ENCODE results near the gene DNMBP.

DNMBP gene

DNA sequence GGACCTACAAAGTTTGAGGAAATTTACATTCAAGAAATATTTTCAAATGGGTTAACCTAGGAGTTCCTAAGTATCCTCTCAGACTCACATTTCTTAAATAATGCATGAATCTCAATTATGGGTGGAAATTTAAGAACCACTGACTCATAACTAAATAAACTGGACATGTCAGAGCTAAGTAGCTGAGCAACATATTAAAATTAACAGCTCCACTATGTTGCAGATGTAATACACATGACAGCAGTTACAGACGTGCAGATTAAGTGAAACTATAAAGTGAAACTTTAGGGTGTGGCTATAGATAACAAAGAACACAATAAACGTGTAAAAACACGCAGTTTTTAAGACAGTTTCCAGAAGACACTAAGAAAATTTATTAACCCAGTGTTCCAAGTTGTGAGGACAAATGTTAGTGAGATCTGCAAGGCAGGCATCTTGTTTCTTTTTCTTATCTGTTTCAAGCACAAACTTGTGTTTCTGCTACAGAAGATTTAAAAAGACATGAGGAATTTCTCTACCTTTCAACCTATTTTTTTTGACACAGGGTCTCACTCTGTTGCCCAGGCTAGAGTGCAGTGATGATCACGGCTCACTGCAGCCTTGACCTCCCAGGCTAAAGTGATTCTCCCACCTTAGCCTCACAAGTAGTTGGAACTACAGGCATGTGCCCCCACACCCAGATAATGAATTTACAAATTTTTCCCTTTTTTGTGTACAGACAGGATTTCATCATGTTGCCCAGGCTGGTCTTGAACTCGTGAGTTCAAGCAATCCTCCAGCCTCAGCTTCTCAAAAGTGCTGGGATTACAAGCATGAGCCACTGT, 25.3 kb downstream of the DNMBP start:
- WGBS (ENCODE audit: insufficient coverage, insufficient read length), result no CpG with 5 or more reads among the region's 5 CpGs
- Histone ChIP-seq H3K27me3 (ENCODE audit: control insufficient read depth, insufficient read depth, low read length) (no peaks in the 10 kb centered on the region), H3K4me3 (ENCODE audit: low read length) (no peak overlapping the region), H3K36me3 (ENCODE audit: control insufficient read depth, insufficient read depth, low read length) (no peaks in the 10 kb centered on the region), H3K4me1 (ENCODE audit: control insufficient read depth, insufficient read depth, low read length) (no peaks in the 10 kb centered on the region), H3K9me3 (ENCODE audit: control insufficient read depth, insufficient read depth, low read length) (no peaks in the 10 kb centered on the region), H3K27ac (ENCODE audit: low read length) (no peak overlapping the region)
- no peak for DNase-seq (ENCODE audit: low read depth, low spot score)

DNA sequence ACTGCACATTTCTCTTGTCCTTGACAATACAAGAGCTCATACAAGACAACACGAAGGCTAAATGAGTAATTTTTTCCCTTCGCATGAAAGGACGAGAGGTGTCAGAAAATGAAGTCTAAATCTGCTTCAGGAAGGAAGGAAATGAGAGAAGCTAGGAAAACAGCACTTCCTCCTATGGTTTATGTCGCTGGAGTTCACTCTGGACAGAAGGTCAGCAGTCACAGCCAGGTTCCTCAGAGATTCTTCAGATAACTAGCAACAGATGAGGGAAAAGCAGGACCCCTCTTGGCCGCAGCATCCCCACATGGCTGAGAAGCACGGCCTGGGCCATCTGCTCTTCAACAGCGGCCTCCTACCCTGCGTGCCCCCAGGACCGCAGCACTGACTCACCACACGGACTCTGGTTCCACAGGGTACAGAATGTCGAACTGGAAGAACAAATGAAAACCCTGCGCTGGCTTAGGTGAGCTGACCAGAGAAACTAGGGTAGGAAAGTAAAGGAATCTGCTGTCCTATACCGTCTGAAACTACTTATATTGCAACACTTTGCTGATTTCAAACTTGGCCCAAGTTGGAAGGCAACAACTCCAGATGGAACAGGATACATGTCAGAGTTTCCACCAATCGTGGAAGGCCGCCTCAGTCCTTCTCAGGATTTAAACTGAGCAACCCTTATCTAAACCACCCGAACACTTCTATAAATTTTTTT, 26.3 kb downstream of the DNMBP start:
- H3K4me1 ChIP-seq (ENCODE audit: control insufficient read depth, insufficient read depth, low read length), result no peaks in the 10 kb centered on the region
- no peaks in the 10 kb centered on the region for H3K36me3 ChIP-seq (ENCODE audit: control insufficient read depth, insufficient read depth, low read length)
- no peaks in the 10 kb centered on the region for H3K9me3 ChIP-seq (ENCODE audit: control insufficient read depth, insufficient read depth, low read length)
- H3K27ac ChIP-seq (ENCODE audit: low read length), result no peak overlapping the region
- WGBS (ENCODE audit: insufficient coverage, insufficient read length), result no CpG with 5 or more reads among the region's 16 CpGs
- H3K27me3 ChIP-seq (ENCODE audit: control insufficient read depth, insufficient read depth, low read length), result no peaks in the 10 kb centered on the region
- no peak for DNase-seq (ENCODE audit: low read depth, low spot score)
- H3K4me3 ChIP-seq (ENCODE audit: low read length), result no peak overlapping the region

DNA sequence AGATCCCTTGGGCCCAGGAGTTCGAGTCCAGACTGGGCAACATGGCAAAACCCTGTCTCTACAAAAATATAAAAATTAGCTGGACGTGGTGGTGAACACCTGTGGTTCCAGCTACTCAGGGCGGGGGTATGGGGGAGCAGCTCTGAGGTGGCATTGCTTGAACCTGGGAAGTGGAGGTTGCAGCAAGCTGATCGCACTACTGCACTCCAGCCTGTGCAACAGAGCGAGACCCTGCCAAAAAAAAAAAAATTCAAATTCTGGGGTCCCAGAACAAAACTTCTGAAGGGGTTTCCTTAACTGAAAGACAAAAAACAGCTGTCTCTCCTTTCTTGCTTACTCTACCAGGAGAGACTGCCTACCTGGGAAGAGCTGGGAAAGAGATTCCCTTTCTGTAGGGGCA, 27.0 kb downstream of the DNMBP start:
- Histone ChIP-seq H3K27ac (ENCODE audit: low read length) (no peak overlapping the region), H3K4me1 (ENCODE audit: control insufficient read depth, insufficient read depth, low read length) (no peaks in the 10 kb centered on the region), H3K4me3 (ENCODE audit: low read length) (no peak overlapping the region), H3K36me3 (ENCODE audit: control insufficient read depth, insufficient read depth, low read length) (no peaks in the 10 kb centered on the region), H3K27me3 (ENCODE audit: control insufficient read depth, insufficient read depth, low read length) (no peaks in the 10 kb centered on the region), H3K9me3 (ENCODE audit: control insufficient read depth, insufficient read depth, low read length) (no peaks in the 10 kb centered on the region)
- DNase-seq (ENCODE audit: low read depth, low spot score), result no peak
- WGBS (ENCODE audit: insufficient coverage, insufficient read length), result no CpG with 5 or more reads among the region's 5 CpGs

DNA sequence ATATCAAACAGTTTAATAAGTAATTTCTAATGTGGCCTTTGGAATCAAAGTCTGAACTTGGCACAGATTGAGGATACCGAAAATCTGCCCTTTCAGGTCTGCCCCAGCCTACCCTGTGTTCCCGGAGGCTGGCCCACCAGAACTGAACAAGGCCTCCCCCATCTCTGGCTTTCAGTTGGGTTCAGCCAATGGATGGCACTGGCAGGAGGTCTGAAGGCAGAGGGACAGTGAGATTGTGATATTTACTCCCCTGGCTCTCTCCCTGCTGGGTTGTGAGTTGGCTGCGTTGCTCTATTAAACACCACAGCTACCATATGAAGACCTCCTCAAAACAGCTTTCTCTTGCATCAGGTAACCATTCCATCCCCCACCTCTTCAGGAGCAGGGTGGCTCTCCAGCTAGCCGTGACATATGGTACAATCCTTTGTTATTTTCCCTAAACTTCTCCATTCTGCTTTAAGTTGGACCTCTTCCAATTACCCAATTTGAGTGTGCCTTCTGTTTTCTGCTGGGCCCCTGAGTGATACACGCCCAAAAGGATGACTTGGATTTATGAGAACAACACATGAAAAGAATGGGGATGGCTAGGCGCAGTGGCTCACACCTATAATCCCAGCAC, 28.1 kb downstream of the DNMBP start:
- no CpG with 5 or more reads among the region's 6 CpGs for WGBS (ENCODE audit: insufficient coverage, insufficient read length)
- Histone ChIP-seq H3K9me3 (ENCODE audit: control insufficient read depth, insufficient read depth, low read length) (no peaks in the 10 kb centered on the region), H3K4me3 (ENCODE audit: low read length) (no peak overlapping the region), H3K27ac (ENCODE audit: low read length) (no peak overlapping the region), H3K4me1 (ENCODE audit: control insufficient read depth, insufficient read depth, low read length) (no peaks in the 10 kb centered on the region), H3K36me3 (ENCODE audit: control insufficient read depth, insufficient read depth, low read length) (no peaks in the 10 kb centered on the region), H3K27me3 (ENCODE audit: control insufficient read depth, insufficient read depth, low read length) (no peaks in the 10 kb centered on the region)
- DNase-seq (ENCODE audit: low read depth, low spot score), result no peak

DNA sequence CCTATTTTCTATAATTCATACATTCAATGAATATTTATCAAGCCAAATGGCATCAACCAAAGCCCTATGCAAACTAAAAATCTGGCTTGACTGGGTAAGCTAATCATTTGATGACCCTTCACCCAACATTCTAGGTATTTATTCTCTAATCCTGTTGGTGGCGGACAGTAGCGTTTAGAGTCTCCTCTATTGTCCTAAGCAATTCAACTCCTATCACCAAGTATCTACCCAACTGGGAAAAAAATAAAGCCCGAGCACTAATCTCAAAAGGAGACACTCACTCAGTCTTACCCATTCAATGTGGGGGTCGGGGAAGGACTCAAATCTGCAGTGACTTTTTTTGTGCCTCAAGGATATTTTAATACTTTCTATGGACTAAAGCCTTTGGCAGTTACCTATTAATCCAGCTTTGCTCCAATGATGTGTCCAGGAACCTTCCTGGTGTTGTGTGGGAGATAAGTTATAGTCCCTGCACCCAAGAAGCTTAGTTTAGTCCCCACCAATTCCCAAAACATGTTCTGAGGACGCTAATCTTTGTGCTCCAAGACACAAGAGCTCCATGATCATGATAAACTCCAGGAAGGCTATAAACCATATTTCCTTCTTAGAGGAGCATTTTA, 30.6 kb downstream of the DNMBP start:
- WGBS (ENCODE audit: insufficient coverage, insufficient read length), result no CpG with 5 or more reads among the region's 5 CpGs
- no peaks in the 10 kb centered on the region for H3K9me3 ChIP-seq (ENCODE audit: control insufficient read depth, insufficient read depth, low read length)

DNA sequence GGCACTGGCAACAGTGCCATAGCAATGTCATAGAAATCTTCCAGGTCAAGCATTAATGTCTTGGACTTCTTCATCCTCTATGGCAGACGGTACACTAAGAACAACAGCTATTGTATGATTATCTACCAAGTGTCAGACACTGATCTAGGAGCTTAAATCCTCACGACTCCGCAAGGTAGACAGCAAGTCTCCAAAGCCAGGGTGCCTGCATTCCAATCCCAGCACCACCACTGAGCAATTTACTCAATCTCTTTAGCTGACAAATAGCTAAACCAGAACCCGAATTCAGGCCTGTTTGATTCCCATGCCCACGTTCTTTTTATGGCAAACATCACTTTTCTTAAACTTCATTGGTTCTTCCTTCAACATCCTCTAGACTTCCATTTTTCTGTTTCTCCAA, 31.8 kb downstream of the DNMBP start:
- no peaks in the 10 kb centered on the region for H3K36me3 ChIP-seq (ENCODE audit: control insufficient read depth, insufficient read depth, low read length)
- no peak for DNase-seq (ENCODE audit: low read depth, low spot score)
- H3K27ac ChIP-seq (ENCODE audit: low read length), result no peak overlapping the region
- no peaks in the 10 kb centered on the region for H3K27me3 ChIP-seq (ENCODE audit: control insufficient read depth, insufficient read depth, low read length)
- H3K4me1 ChIP-seq (ENCODE audit: control insufficient read depth, insufficient read depth, low read length), result no peaks in the 10 kb centered on the region
- H3K4me3 ChIP-seq (ENCODE audit: low read length), result no peak overlapping the region
- WGBS (ENCODE audit: insufficient coverage, insufficient read length), result no CpG with 5 or more reads among the region's 5 CpGs
- H3K9me3 ChIP-seq (ENCODE audit: control insufficient read depth, insufficient read depth, low read length), result no peaks in the 10 kb centered on the region

More for the DNA sequence above, 30.6 kb downstream of the DNMBP start:
- no peak for DNase-seq (ENCODE audit: low read depth, low spot score)
- H3K36me3 ChIP-seq (ENCODE audit: control insufficient read depth, insufficient read depth, low read length), result no peaks in the 10 kb centered on the region
- H3K27me3 ChIP-seq (ENCODE audit: control insufficient read depth, insufficient read depth, low read length), result no peaks in the 10 kb centered on the region
- no peaks in the 10 kb centered on the region for H3K4me1 ChIP-seq (ENCODE audit: control insufficient read depth, insufficient read depth, low read length)
- no peak overlapping the region for H3K27ac ChIP-seq (ENCODE audit: low read length)
- no peak overlapping the region for H3K4me3 ChIP-seq (ENCODE audit: low read length)

DNA sequence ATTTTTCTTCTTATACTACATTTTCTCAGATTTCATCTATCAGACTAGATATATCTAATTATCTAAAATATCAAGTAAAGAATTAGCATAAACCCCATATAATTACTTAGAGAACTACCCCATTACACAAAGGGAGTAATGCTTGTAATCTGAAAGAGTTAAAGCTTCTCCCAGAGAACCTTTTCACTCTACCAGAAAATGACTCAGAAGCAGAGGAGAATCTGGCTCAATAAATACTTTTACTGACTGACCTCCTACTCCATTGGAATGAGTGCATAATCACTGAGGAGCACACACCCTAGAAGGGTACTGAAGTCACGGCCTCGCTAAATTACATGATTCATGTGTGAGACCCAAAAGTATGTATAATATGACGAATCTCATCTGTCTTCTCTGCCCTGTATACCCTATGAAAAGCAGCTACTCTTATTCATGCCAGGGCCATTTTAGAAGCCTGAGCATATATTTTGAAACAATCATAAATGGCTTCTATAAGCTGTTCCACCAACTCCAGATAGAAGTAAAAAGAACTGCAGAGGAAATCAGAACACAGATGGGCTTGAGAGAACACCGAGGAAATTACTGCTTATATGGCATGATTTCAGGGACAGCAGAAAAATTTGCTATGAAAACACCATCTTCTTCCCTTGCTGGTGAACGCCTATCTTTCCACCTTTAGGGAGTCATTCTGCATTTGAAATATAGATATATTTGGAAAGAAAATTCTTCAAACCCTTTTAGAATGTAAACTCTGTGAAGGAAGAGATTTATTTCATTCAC, 32.7 kb downstream of the DNMBP start:
- no peak for DNase-seq (ENCODE audit: low read depth, low spot score)
- Histone ChIP-seq H3K27me3 (ENCODE audit: control insufficient read depth, insufficient read depth, low read length) (no peaks in the 10 kb centered on the region), H3K4me1 (ENCODE audit: control insufficient read depth, insufficient read depth, low read length) (no peaks in the 10 kb centered on the region), H3K36me3 (ENCODE audit: control insufficient read depth, insufficient read depth, low read length) (no peaks in the 10 kb centered on the region), H3K27ac (ENCODE audit: low read length) (no peak overlapping the region), H3K4me3 (ENCODE audit: low read length) (no peak overlapping the region), H3K9me3 (ENCODE audit: control insufficient read depth, insufficient read depth, low read length) (no peaks in the 10 kb centered on the region)
- WGBS (ENCODE audit: insufficient coverage, insufficient read length), result no CpG with 5 or more reads among the region's 5 CpGs

DNA sequence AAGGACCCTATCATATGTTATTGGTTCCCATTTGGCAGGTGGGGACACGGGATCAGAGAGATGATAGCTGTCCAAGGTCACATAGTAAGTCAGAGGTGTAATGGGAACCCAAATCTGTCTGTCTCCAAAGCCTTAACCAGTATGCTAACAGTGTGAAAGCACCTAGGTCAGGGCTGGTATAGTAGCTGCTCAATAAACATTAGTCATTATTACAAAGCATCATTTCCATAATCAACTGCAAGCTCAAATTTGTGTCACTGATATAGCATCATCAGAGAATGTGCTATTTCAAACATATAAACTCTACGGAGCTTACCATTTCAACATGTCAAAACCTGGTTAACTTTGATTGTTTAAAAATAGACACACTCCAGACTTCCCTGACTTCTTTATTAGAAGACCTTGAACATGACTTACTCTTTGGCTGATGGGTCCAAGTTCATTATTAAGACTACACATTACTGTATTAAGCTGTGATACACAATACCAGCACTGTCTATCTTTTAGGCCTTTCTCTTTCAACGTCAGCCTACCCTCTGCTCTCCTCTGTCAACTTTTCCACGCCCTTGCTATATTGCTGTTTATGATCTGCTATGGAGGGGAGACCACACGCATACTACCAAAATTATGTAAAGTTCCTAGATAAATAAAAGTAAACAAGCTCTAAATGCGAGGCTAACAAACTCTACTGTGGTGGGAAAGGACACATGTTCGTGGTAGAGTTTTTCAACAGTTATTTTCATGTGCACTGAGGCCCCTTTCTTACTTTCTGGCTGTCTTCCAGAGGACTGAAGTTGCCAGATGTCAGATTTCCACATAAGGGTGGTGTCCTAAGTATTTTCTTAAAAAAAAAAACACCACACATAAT, 33.6 kb downstream of the DNMBP start:
- Histone ChIP-seq H3K27ac (ENCODE audit: low read length) (no peak overlapping the region), H3K36me3 (ENCODE audit: control insufficient read depth, insufficient read depth, low read length) (no peaks in the 10 kb centered on the region), H3K9me3 (ENCODE audit: control insufficient read depth, insufficient read depth, low read length) (no peaks in the 10 kb centered on the region), H3K4me3 (ENCODE audit: low read length) (no peak overlapping the region), H3K27me3 (ENCODE audit: control insufficient read depth, insufficient read depth, low read length) (no peaks in the 10 kb centered on the region), H3K4me1 (ENCODE audit: control insufficient read depth, insufficient read depth, low read length) (no peaks in the 10 kb centered on the region)
- DNase-seq (ENCODE audit: low read depth, low spot score), result no peak
- no CpG with 5 or more reads among the region's 7 CpGs for WGBS (ENCODE audit: insufficient coverage, insufficient read length)

DNA sequence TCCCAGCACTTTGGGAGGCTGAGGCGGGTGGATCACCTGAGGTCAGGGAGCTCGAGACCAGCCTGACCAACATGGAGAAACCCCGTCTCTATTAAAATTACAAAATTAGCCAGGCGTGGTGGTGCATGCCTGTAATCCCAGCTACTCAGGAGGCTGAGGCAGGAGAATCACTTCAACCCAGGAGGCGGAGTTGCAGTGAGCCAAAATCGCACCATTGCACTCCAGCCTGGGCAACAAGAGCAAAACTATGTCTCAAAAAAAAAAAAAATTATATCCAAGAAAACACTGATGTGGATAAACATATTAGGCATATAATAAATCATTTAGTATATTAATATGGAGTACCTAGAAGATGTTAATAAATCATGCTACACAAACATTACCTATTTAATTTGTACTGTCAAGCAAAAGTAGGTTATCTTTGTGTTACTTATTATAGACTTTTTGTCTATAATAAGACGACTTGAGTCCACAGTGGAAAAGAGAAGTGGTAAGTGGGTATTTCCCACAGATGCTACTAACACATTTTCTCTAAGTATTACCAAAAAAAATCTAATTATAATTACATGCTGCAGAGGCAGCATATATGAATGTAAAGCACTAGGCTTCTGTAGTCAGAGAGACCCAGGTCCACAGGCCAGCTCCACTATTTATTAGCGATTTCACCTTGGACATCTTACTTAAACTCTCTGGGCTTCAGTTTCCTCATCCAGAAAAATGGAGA, 34.5 kb downstream of the DNMBP start:
- H3K4me1 ChIP-seq (ENCODE audit: control insufficient read depth, insufficient read depth, low read length), result no peaks in the 10 kb centered on the region
- no CpG with 5 or more reads among the region's 8 CpGs for WGBS (ENCODE audit: insufficient coverage, insufficient read length)
- no peak for DNase-seq (ENCODE audit: low read depth, low spot score)

More for the DNA sequence above, 34.5 kb downstream of the DNMBP start:
- Histone ChIP-seq H3K36me3 (ENCODE audit: control insufficient read depth, insufficient read depth, low read length) (no peaks in the 10 kb centered on the region), H3K27ac (ENCODE audit: low read length) (no peak overlapping the region), H3K4me3 (ENCODE audit: low read length) (no peak overlapping the region), H3K9me3 (ENCODE audit: control insufficient read depth, insufficient read depth, low read length) (no peaks in the 10 kb centered on the region), H3K27me3 (ENCODE audit: control insufficient read depth, insufficient read depth, low read length) (no peaks in the 10 kb centered on the region)
